HG03460 (cell line): Measurements from ENCODE around the gene SLC6A11.

ENCODE experiments used
- ATAC-seq: cut with Tn5 transposase; IDR thresholded peaks from one replicate; pipeline ENCODE4 v1.9.1; 2021; ENCODE audit not compliant: unreplicated experiment

The SLC6A11 gene

GRCh38 chr3:10816019-10816862, at the start of gene SLC6A11:
Gene SLC6A11, plus strand, starts transcription at chr3:10816228. Its CDS starts 38 bp downstream, at chr3:10816266.
- no peak for ATAC-seq

GRCh38 chr3:10768708-10769394, 47.2 kb upstream of the SLC6A11 start:
- ATAC-seq: no peak

- ATAC-seq: no peak
Measured at GRCh38 chr3:10770547-10770946, 45.5 kb upstream of the SLC6A11 start.

- no peak for ATAC-seq
Measured at GRCh38 chr3:10770981-10771380, 45.0 kb upstream of the SLC6A11 start.

GRCh38 chr3:10771486-10772270, 44.4 kb upstream of the SLC6A11 start:
- ATAC-seq: no peak

GRCh38 chr3:10772271-10773161, 43.5 kb upstream of the SLC6A11 start:
- no peak for ATAC-seq

- ATAC-seq: no peak
Measured at GRCh38 chr3:10774129-10774670, 41.8 kb upstream of the SLC6A11 start.

- ATAC-seq: no peak
Measured at GRCh38 chr3:10774825-10775224, 41.2 kb upstream of the SLC6A11 start.

GRCh38 chr3:10775259-10775658, 40.8 kb upstream of the SLC6A11 start:
- ATAC-seq: no peak

GRCh38 chr3:10775828-10776227, 40.2 kb upstream of the SLC6A11 start:
- ATAC-seq: no peak

GRCh38 chr3:10777627-10778026, 38.4 kb upstream of the SLC6A11 start:
- ATAC-seq: no peak

- no peak for ATAC-seq
Measured at GRCh38 chr3:10778492-10779292, 37.3 kb upstream of the SLC6A11 start.

GRCh38 chr3:10779293-10779805, 36.7 kb upstream of the SLC6A11 start:
- no peak for ATAC-seq

GRCh38 chr3:10780243-10780642, 35.8 kb upstream of the SLC6A11 start:
- ATAC-seq: no peak

- ATAC-seq: no peak
Measured at GRCh38 chr3:10780922-10781321, 35.1 kb upstream of the SLC6A11 start.

- no peak for ATAC-seq
Measured at GRCh38 chr3:10781981-10782380, 34.0 kb upstream of the SLC6A11 start.

GRCh38 chr3:10783360-10784351, 32.4 kb upstream of the SLC6A11 start:
- no peak for ATAC-seq

- no peak for ATAC-seq
Measured at GRCh38 chr3:10786640-10787039, 29.4 kb upstream of the SLC6A11 start.
